ENCODE measurements around the gene FGGY. TPM values are rescaled to one million over a fixed set of nuclear protein-coding genes. Genes with fewer than 3 reads are reported as not detected.

Gene FGGY
- polyA plus RNA-seq, 4 donors, result 21.3 to 28.3 (median 22.6) TPM

DNA sequence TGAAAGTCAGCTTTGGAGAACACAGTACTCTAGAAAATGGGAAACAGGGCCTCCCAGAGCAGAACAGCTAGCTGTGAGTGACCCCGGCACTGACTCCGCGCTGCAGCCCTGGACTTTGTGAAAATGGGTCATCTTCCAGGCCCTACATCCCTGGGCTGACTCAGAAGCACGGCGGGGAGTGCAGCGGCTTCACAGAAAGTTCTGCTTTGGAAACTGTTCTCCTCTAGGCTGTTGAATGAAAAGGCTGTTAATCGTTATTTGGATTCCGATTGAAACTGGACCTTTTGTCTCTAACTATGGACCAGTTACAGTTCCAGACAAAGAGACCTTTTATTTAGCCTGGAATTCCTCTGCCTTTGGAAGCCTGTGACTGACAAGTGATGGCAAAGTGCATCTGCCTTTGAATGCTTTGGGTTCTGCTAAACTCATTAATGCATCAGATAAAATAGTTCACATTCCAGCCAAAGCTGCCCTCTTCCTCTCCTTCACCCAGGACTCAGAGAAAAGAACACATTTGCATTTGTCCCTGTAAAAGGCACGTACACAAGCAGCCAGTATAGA lies 372.9 kb downstream of the FGGY start:
- DNase-seq (ENCODE audit: low read depth in 4 of 4, low spot score in 2 of 4), result no peak

DNA sequence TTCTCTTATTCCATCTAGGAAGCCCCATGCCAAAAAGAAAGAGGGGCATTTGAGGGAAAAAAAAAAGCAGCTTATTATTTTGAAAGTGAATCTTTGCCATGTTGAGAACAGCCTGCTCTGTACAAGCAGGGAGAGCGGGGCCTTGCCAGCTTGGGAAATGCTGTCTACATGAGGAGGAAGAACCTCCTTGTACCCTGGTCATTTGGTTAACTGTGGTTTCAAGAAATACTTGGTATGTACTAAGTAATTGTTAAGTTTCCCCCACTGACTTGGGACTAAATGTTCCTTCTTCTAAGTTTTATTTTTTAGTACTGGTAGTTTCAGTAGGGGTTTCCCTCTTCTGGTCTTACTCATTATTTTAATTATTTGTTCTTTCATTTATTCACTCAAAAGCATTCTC lies 373.8 kb downstream of the FGGY start:
- DNase-seq (ENCODE audit: low read depth in 4 of 4, low spot score in 2 of 4), result no peak

DNA sequence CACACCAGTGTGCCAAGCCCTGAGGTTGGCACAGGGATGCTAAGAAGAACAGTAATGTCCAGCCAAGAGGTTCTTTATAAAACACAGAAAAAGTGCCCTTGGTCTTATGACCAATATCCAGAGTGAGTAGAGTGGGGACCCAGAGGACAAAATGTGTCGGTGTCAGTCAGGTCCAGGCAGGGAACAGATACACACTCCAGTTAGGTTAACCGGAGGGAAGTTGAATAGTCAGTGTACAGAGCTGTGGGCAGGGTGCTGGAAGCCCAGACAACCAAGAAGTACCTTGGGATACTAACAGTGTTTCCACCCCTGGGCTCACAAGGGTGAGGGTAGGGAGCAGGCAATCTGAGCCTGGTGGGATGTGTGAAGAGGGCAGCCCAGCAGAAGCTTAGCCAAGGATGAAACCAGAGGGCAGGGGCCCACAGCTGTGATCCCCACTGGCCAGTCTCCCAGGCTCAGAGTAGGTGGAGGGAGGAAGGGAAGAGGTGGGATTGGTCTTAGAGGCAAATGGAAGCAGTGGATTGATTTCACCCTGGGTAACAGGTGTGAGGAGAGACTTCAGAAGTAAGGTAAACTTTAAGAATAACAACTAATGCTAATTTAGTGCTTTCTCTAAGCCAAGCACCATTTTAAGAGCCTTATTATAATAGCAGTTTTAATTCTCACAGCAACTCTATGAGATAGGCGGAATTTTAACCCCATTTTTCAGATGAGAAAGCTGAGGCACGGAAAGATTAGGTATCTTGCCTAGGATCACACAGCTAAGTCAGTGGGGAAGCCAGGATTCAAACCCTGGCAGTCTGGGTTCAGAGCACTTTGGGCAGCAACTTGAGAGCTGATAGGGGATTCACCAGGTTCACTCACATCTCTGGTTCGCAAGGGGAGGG lies 374.4 kb downstream of the FGGY start:
- no peak for DNase-seq (ENCODE audit: low read depth in 4 of 4, low spot score in 2 of 4)

GRCh38 chr1:59671953-59672305 lies 375.0 kb downstream of the FGGY start:
- DNase-seq (ENCODE audit: low read depth in 4 of 4, low spot score in 2 of 4), result no peak

GRCh38 chr1:59672851-59673572 lies 376.1 kb downstream of the FGGY start:
- no peak for DNase-seq (ENCODE audit: low read depth in 4 of 4, low spot score in 2 of 4)

GRCh38 chr1:59673573-59674450 lies 376.9 kb downstream of the FGGY start:
- no peak for DNase-seq (ENCODE audit: low read depth in 4 of 4, low spot score in 2 of 4)

DNA sequence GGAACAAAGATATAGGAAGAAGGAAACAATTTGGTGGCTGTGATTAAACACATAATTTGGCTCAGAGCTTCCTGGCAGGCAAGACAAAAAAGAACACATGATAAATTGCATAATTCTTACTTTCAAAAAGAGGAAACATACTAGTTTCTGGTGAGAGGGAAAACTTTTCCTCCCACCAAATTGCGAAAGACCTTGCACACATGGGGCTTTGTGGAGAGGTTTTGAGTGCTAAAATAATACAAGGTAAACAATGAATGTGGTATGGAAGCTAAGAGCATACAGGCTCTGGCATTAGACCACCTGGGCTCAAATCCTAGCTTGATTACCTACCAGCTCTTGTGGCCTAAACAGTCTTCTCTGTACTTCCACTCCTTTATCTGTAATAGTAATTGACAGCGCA lies 377.7 kb downstream of the FGGY start:
- no peak for DNase-seq (ENCODE audit: low read depth in 4 of 4, low spot score in 2 of 4)

GRCh38 chr1:59675936-59676335 lies 379.0 kb downstream of the FGGY start:
- no peak for DNase-seq (ENCODE audit: low read depth in 4 of 4, low spot score in 2 of 4)

- no peak for DNase-seq (ENCODE audit: low read depth in 4 of 4, low spot score in 2 of 4)
These were observed 381.1 kb downstream of the FGGY start for GRCh38 chr1:59678040-59678439.

- peak in 1 of 4 donors; percentile 71 for DNase-seq (ENCODE audit: low read depth in 4 of 4, low spot score in 2 of 4)
These were observed 381.8 kb downstream of the FGGY start for GRCh38 chr1:59678493-59679228.

- no peak for DNase-seq (ENCODE audit: low read depth in 4 of 4, low spot score in 2 of 4)
These were observed 383.1 kb downstream of the FGGY start for GRCh38 chr1:59680044-59680443.

- DNase-seq (ENCODE audit: low read depth in 4 of 4, low spot score in 2 of 4), result no peak
These were observed 385.6 kb downstream of the FGGY start for GRCh38 chr1:59682396-59683080.

DNA sequence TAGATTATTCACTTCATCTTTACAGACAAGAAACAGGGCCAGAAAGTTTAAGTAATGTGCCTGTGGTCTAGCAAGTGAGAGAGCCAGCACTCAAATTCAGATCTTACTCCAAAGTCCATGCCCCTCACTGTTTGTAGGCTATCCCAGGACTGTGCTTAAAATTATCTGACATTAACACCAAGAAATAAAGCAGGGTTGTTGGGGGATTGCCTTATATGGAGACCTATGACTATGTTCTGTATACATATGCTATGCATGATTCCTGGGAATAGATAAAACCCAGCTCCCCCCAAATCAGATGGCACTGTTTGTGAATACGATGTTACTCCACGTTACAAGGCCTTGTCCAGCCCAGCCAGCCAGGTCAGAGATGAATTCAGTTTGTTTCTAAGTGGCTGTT lies 386.3 kb downstream of the FGGY start:
- DNase-seq (ENCODE audit: low read depth in 4 of 4, low spot score in 2 of 4), result no peak

GRCh38 chr1:59684698-59685097 lies 387.8 kb downstream of the FGGY start:
- DNase-seq (ENCODE audit: low read depth in 4 of 4, low spot score in 2 of 4), result no peak

GRCh38 chr1:59685101-59685500 lies 388.2 kb downstream of the FGGY start:
- no peak for DNase-seq (ENCODE audit: low read depth in 4 of 4, low spot score in 2 of 4)

GRCh38 chr1:59685666-59686065 lies 388.8 kb downstream of the FGGY start:
- DNase-seq (ENCODE audit: low read depth in 4 of 4, low spot score in 2 of 4), result no peak

DNA sequence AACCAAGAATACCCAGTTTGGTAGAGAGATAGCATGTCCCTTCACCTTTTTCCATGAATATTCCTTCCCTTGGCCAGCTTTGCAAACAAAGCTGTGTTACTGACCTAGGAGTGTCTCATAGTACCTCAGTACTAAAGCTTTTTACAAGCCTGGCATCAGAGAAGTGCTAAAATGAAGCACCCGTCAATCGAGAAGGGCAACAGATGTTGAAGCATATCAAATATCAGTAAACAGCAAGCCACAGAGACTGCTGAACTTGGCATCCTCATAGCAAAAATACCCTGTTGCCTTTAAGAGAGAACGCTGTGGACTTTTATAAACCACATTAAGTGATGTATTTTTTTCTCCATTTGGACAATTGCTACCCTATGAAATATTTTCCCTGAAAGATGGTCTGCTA lies 389.3 kb downstream of the FGGY start:
- DNase-seq (ENCODE audit: low read depth in 4 of 4, low spot score in 2 of 4), result no peak

- no peak for DNase-seq (ENCODE audit: low read depth in 4 of 4, low spot score in 2 of 4)
These were observed 389.7 kb downstream of the FGGY start for GRCh38 chr1:59686574-59686973.

DNA sequence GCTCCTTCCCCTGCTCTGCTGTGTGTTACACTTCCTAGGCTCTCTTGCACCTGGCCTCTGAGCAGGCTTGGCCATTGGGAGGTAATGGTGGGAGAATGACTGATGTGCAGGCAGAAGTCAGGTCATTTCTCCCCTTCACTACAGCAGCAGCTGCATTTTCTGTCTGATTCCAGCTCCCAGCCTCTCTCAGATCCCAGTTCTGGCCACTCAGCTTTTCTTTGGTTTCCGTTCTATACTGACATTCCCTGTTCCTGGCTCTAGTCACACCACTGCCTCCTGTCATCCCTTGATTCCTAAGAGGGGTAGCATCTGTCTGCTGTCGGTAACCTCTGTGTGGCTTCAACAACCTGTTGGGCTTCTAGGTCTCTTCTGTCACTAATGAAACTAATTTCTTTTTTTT lies 390.2 kb downstream of the FGGY start:
- no peak for DNase-seq (ENCODE audit: low read depth in 4 of 4, low spot score in 2 of 4)
